K562 (cell line): ENCODE results near the gene INCENP. TPM values are rescaled to one million over a fixed set of nuclear protein-coding genes. Genes with fewer than 3 reads are reported as not detected.

ENCODE experiments used
- ATAC-seq: fragments of 200-7000 bp; cut with Tn5 transposase; 3 replicates; pipeline ENCODE4 v1.9.1; 2020; ENCODE audit warnings: moderate library complexity
- BruUV-seq: library from RNA; stranded (reverse); fragments of 400-500 nt; replicated peaks from 2 replicates; lab custom pipeline; 2021; lab: Mats Ljungman, UMichigan
- CTCF ChIA-PET: fragments of 300-600 bp; formaldehyde crosslinking; extraction: SDS; loops from one replicate; lab custom pipeline; 2021; ENCODE audit warnings: low intra/inter-chr PET ratio; lab: Yijun Ruan, JAX
- POLR2A ChIA-PET: fragments of 300-600, 350-650 bp; sonication (Branson Sonifier 250); formaldehyde crosslinking; extraction: SDS; loops from one replicate; lab custom pipeline; 2021; ENCODE audit warnings: antibody characterized with exemption, inconsistent platforms; lab: Yijun Ruan, JAX
- DNase-seq, 4 experiments: peaks; one replicate each; pipeline versions ENCODE4 v3.0.0 to v3.0.0-alpha.2; 2011 to 2018; ENCODE audit warnings: low spot score in 3 of 4, mixed read lengths in 3 of 4; ENCODE audit errors: extremely low read depth in 1 of 4
- FAIRE-seq: peaks from 2 replicates; lab custom pipeline; 2011; peaks lifted over from hg19 to GRCh38; lab: Jason Lieb, UNC
- H2AFZ ChIP-seq: 2 replicates; pipeline ENCODE4 v1.6.0; 2011; ENCODE audit warnings: low read depth, low read length, control low read depth, inconsistent platforms
- H3K27ac ChIP-seq: fragments of 200-600 bp; 3 replicates; pipeline ENCODE4 v1.8.0; 2011; ENCODE audit warnings: low read depth, mild to moderate bottlenecking, control low read depth, inconsistent platforms, low read length, moderate library complexity, mixed read lengths; ENCODE audit errors: extremely low read depth
- H3K27me3 ChIP-seq, 2 experiments: fragments of 300-600 bp in 1 of 2; 2 replicates in 1 of 2; 3 replicates in 1 of 2; pipeline versions ENCODE4 v1.6.0 to v1.8.0; 2011; ENCODE audit warnings: inconsistent platforms in 2 of 2, low read length in 2 of 2, mild to moderate bottlenecking in 1 of 2, mixed read lengths in 1 of 2, moderate library complexity in 1 of 2; ENCODE audit not compliant: control insufficient read depth in 2 of 2, insufficient read depth in 2 of 2
- H3K36me3 ChIP-seq: fragments of 300-600 bp; 3 replicates; pipeline ENCODE4 v1.8.0; 2011; ENCODE audit warnings: mild to moderate bottlenecking, low read length, inconsistent platforms; ENCODE audit not compliant: control insufficient read depth, insufficient read depth
- H3K4me1 ChIP-seq, 2 experiments: fragments of 200-600 bp in 1 of 2; replicated peaks in 1 of 2; 2 replicates in 1 of 2; 3 replicates in 1 of 2; pipeline versions ENCODE4 v1.5.1 to v1.8.0; 2011; ENCODE audit warnings: inconsistent platforms in 2 of 2, low read length in 2 of 2, mild to moderate bottlenecking in 1 of 2, mixed read lengths in 1 of 2, moderate library complexity in 1 of 2; ENCODE audit not compliant: control insufficient read depth in 2 of 2, insufficient read depth in 2 of 2
- H3K4me2 ChIP-seq: 2 replicates; pipeline ENCODE4 v1.6.1; 2011; ENCODE audit warnings: low read length, control low read depth, inconsistent platforms, mixed read lengths; ENCODE audit not compliant: insufficient read depth
- H3K4me3 ChIP-seq: fragments of 200-600 bp; sonication (generic), shearing (Covaris generic); 2 replicates; pipeline ENCODE4 v1.5.1; 2016; ENCODE audit warnings: control low read depth, inconsistent platforms
- H3K79me2 ChIP-seq: fragments of 200-600 bp; 3 replicates; pipeline ENCODE4 v1.8.0; 2011; ENCODE audit warnings: low read length, inconsistent platforms; ENCODE audit not compliant: control insufficient read depth, insufficient read depth
- H3K9ac ChIP-seq, 2 experiments: 2 replicates each; pipeline versions ENCODE4 v1.6.0 to v1.6.1; 2011; ENCODE audit warnings: low read depth in 2 of 2, low read length in 2 of 2, control low read depth in 1 of 2, inconsistent platforms in 1 of 2, mild to moderate bottlenecking in 1 of 2, mixed read lengths in 1 of 2; ENCODE audit not compliant: insufficient read depth in 1 of 2
- H3K9me1 ChIP-seq: one replicate; pipeline ENCODE4 v1.6.0; 2011; ENCODE audit warnings: inconsistent platforms, mild to moderate bottlenecking, low read length, moderate library complexity; ENCODE audit not compliant: control insufficient read depth, insufficient read depth
- H3K9me3 ChIP-seq: replicated peaks from 2 replicates; pipeline ENCODE4 v1.5.1; 2011; ENCODE audit warnings: low read depth, low read length, inconsistent platforms; ENCODE audit not compliant: control insufficient read depth, insufficient read depth
- H4K20me1 ChIP-seq: replicated peaks from 2 replicates; pipeline ENCODE4 v1.6.1; 2011; ENCODE audit warnings: low read length, inconsistent platforms, mixed read lengths; ENCODE audit not compliant: control insufficient read depth, insufficient read depth
- POLR2AphosphoS5 ChIP-seq: IDR thresholded peaks from 2 replicates; pipeline ENCODE4 v1.6.1; 2011; ENCODE audit warnings: mild to moderate bottlenecking, low read depth, low read length, moderate library complexity; ENCODE audit not compliant: control insufficient read depth, insufficient read depth
- POLR3A ChIP-seq: IDR thresholded peaks from 2 replicates; pipeline ENCODE4 v1.6.1; 2011; ENCODE audit warnings: borderline replicate concordance, mild to moderate bottlenecking, moderate library complexity; ENCODE audit not compliant: insufficient read length, insufficient read depth; ENCODE audit errors: extremely low read depth
- SMAD1 ChIP-seq: fragments of 150-350 bp; IDR thresholded peaks from 2 replicates; pipeline ENCODE4 v1.6.1; 2014; ENCODE audit warnings: low read length, low read depth; ENCODE audit not compliant: partially characterized antibody
- SMARCE1 ChIP-seq: fragments of 450-650 bp; IDR thresholded peaks from 2 replicates; pipeline ENCODE4 v1.7.1; 2016; ENCODE audit warnings: mild to moderate bottlenecking
- SRSF1 ChIP-seq: fragments of 200-400 bp; formaldehyde crosslinking; IDR thresholded peaks from 2 replicates; pipeline ENCODE4 v1.6.1; 2017; ENCODE audit warnings: mild to moderate bottlenecking, low read depth, low read length, moderate library complexity
- ZBTB17 ChIP-seq: fragments of 450-650 bp; formaldehyde crosslinking; IDR thresholded peaks from 2 replicates; pipeline ENCODE4 v1.4.0; 2020; ENCODE audit warnings: mild to moderate bottlenecking
- WGBS: fragments of 100-300 bp; shearing (Covaris generic); methylation state at CpG from one replicate; pipeline ENCODE4 v1.1.6; 2016; ENCODE audit warnings: low coverage, mixed read lengths; ENCODE audit not compliant: insufficient coverage; ENCODE audit errors: missing lambda C conversion rate; 5-methylcytosine and 5-hydroxymethylcytosine counted together
- in situ Hi-C: fragments of 300-500 bp; cut with MboI; formaldehyde crosslinking; loops from 4 replicates; pipeline ENCODE4 v1.15.0; 2018; ENCODE audit warnings: inconsistent platforms, mixed read lengths
- intact Hi-C: fragments of 100-400 bp; cut with micrococcal nuclease; formaldehyde crosslinking; loops from 2 replicates; pipeline ENCODE4 v1.14.2; 2022
- polyA plus RNA-seq, 8 experiments: library from polyadenylated mRNA; depleted of rRNA in 4 of 8; stranded (reverse) in 5 of 8; unstranded in 3 of 8; fragments of >200 nt; fragmentation: Nextera tagmentation in 2 of 8; fragmentation: Illumina TruSeq in 1 of 8; extraction: Ambion mirVana in 2 of 8; extraction: Trizol in 1 of 8; gene quantifications; 2 replicates each; pipeline versions ENCODE4 v1.2.1 to v1.2.3, GENCODE V29; 2011 to 2014; ENCODE audit warnings: inconsistent platforms in 1 of 8, missing spikeins in 1 of 8
- total RNA-seq, 7 experiments: library from RNA; depleted of rRNA in 6 of 7; stranded (reverse); fragments of >200 nt in 6 of 7; fragmentation: Illumina TruSeq in 2 of 7; extraction: Trizol in 2 of 7; gene quantifications; 2 replicates each; pipeline versions ENCODE4 v1.2.1 to v1.2.3, GENCODE V29; 2011 to 2021; ENCODE audit warnings: low replicate concordance in 1 of 7
- TF ChIP-seq, protein P1 (sequence below): fragments of 250-450 bp; sonication (Bioruptor Pico); IDR thresholded peaks from 2 replicates; pipeline ENCODE4 v1.5.0; 2021; ENCODE audit warnings: mild to moderate bottlenecking, borderline replicate concordance

INCENP gene
- total and polyA plus RNA-seq, 9 of the 15 experiments (the other 6 are each of a cell fraction or from before 2014, with no cell fraction given) = 1.1 to 97.9 (median 28.2) TPM

DNA sequence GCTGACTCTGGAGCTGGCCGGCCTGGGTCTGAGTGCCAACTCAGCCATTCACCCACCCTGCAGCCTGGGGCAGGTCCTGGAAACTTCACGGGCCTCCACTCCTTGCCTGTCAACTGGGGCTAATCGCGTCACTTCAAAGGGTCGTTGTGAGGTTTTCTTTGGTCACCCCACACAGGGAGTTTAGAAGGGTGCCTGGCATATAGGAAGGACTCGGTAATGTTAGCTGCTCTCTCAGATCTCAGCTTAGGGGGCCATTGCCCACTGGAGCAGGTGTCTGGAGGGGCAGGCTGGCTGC, 7.3 kb downstream of the INCENP start:
- Histone ChIP-seq H3K27me3 (no peaks in the 10 kb centered on the region), H2AFZ (no peak overlapping the region), H3K9me3 (no peaks in the 10 kb centered on the region), H3K27ac (no peak overlapping the region), H3K36me3 (peaks cover 88% of the 10 kb centered on the region; the same call in 2 of the 3 replicates)
- CTCF ChIA-PET = no interaction called here
- TF ChIP-seq SRSF1 = no peak
- TF ChIP-seq, protein P1, sequence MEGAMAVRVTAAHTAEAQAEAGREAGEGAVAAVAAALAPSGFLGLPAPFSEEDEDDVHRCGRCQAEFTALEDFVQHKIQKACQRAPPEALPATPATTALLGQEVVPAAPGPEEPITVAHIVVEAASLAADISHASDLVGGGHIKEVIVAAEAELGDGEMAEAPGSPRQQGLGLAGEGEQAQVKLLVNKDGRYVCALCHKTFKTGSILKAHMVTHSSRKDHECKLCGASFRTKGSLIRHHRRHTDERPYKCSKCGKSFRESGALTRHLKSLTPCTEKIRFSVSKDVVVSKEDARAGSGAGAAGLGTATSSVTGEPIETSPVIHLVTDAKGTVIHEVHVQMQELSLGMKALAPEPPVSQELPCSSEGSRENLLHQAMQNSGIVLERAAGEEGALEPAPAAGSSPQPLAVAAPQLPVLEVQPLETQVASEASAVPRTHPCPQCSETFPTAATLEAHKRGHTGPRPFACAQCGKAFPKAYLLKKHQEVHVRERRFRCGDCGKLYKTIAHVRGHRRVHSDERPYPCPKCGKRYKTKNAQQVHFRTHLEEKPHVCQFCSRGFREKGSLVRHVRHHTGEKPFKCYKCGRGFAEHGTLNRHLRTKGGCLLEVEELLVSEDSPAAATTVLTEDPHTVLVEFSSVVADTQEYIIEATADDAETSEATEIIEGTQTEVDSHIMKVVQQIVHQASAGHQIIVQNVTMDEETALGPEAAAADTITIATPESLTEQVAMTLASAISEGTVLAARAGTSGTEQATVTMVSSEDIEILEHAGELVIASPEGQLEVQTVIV (CRISPR knock-in tag) = no peak
- no peak for TF ChIP-seq ZBTB17 (CRISPR knock-in tag)
- no peak for TF ChIP-seq POLR2AphosphoS5
- TF ChIP-seq POLR3A = no peak
- no peak for TF ChIP-seq SMARCE1
- TF ChIP-seq SMAD1 = no peak
- TF ChIP-seq, all 486 proteins: peak for 0
- Histone ChIP-seq H3K79me2 (peaks cover 90% of the 10 kb centered on the region), H4K20me1 (peaks cover 22% of the 10 kb centered on the region), H3K4me1 (peaks cover 3 to 11% of the 10 kb centered on the region in 2 experiments; a peak in 4 of 5 replicates), H3K4me2 (no peak overlapping the region), H3K9me1 (no peaks in the 10 kb centered on the region), H3K4me3 (no peak overlapping the region), H3K9ac (no peak overlapping the region)
- BruUV-seq = no TSS peak
- 98% methylated on average over 6 of the region's 6 CpGs for WGBS
- DNase-seq = no peak
- in situ Hi-C loops (no loop called here), intact Hi-C loops (no loop called here)
- no peak for FAIRE-seq
- POLR2A ChIA-PET = interaction anchor here (0.7 to 2.0 kb wide), 6 partner anchors 12 to 251 kb away, joined by 3 to 11 read pairs (median 4); partner anchors contain the start of gene FTH1
- no peak for ATAC-seq
